Measurements from ENCODE around the gene CELSR1.

- TF ChIP-seq POLR2AphosphoS5 (IDR thresholded peaks at IDR 0.05) (no peak), EP300 (IDR thresholded peaks at IDR 0.05) (no peak)
Measured at GRCh38 chr22:46327691-46328465, 209.5 kb downstream of the CELSR1 start.

Measured in sigmoid colon (tissue), 4 donors.